T-helper 17 cell (primary cell): ENCODE data around the gene ERBB3. TPM values are rescaled to one million over a fixed set of nuclear protein-coding genes. Genes with fewer than 3 reads are reported as not detected.

ENCODE experiments used
- ATAC-seq: fragments of 150-1000 bp; cut with Tn5 transposase; 2 replicates; pipeline ENCODE4 v1.10.0; 2021; ENCODE audit warnings: mild to moderate bottlenecking, moderate library complexity
- DNase-seq, 3 donors: peaks; one replicate each; pipeline versions ENCODE4 v3.0.0 to v3.0.0-alpha.2; 2020 to 2021
- H3K9me3 ChIP-seq: one replicate; pipeline ENCODE4 v1.7.0; 2013; ENCODE audit warnings: low read length, mild to moderate bottlenecking; ENCODE audit not compliant: control insufficient read depth, poor library complexity, severe bottlenecking
- H3K27ac Mint-ChIP-seq: one replicate; pipeline ENCODE4 v1.8.0; 2022; ENCODE audit warnings: mild to moderate bottlenecking, moderate library complexity, mixed read lengths
- H3K27me3 Mint-ChIP-seq: one replicate; pipeline ENCODE4 v1.8.0; 2022; ENCODE audit warnings: mixed read lengths
- H3K36me3 Mint-ChIP-seq: one replicate; pipeline ENCODE4 v1.8.0; 2022; ENCODE audit warnings: low read depth, mixed read lengths
- H3K4me1 Mint-ChIP-seq: one replicate; pipeline ENCODE4 v1.8.0; 2022; ENCODE audit warnings: mild to moderate bottlenecking, mixed read lengths
- H3K4me3 Mint-ChIP-seq: one replicate; pipeline ENCODE4 v1.8.0; 2022; ENCODE audit warnings: mild to moderate bottlenecking, moderate library complexity, mixed read lengths
- total RNA-seq, 4 donors: library from RNA in 2 of 4; stranded (reverse) in 2 of 4; gene quantifications; one replicate each; pipeline ENCODE4 v1.2.3 and lab custom pipeline; 2022 to 2026

The ERBB3 gene
- total RNA-seq, 2 donors from 2014 or later, result 0.60 to 0.80 TPM

- Mint-ChIP-seq H3K27ac (no peak overlapping the region), H3K4me1 (peaks cover 5% of the 10 kb centered on the region), H3K27me3 (no peaks in the 10 kb centered on the region), H3K36me3 (no peaks in the 10 kb centered on the region), H3K4me3 (no peak overlapping the region)
- H3K9me3 ChIP-seq, result no peaks in the 10 kb centered on the region
- no peak for DNase-seq
- no peak for ATAC-seq
Observed at GRCh38 chr12:56084958-56085543, 5.1 kb downstream of the ERBB3 start.

DNA sequence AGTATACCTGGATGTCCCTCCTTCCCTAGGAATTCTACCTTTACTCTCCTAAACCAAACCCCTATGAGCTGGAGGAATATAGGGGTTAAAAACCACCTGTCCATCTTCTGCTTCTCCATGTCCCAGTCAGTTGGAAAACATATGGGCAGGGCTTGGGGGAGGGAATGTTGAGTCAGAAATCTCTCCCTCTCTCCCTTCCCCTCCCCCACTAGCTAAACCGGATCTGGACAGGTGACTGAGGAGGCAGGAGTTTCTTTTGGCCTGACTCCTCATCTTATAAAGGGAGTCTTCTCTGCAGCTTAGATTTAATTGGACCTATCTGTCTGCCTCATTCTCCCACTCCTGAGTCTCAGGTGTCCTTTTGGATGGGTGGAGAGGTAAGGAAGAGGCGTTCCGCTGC lies 6.1 kb downstream of the ERBB3 start:
- H3K27ac Mint-ChIP-seq, result no peak overlapping the region
- no peak for ATAC-seq
- peaks cover under 1% of the 10 kb centered on the region for H3K4me1 Mint-ChIP-seq
- no peaks in the 10 kb centered on the region for H3K27me3 Mint-ChIP-seq
- no peak for DNase-seq
- no peak overlapping the region for H3K4me3 Mint-ChIP-seq
- H3K36me3 Mint-ChIP-seq, result no peaks in the 10 kb centered on the region
- H3K9me3 ChIP-seq, result no peaks in the 10 kb centered on the region

DNA sequence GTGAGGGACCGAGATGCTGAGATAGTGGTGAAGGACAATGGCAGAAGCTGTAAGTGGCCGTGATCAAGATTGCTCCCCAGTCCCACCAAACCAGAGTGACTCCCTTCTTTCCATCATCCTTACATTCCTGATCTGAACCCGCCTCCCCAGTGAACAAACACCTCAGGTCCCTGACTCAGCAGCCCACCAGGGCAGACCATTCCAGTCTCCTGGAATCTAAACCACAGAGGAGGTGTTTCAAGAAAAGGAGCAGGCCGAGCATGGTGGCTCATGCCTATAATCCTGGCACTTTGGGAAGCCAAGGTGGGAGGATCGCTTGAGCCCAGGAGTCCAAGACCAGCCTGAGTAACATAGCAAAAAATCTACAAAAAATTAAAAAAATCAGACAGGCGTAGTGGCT lies 6.6 kb downstream of the ERBB3 start:
- DNase-seq (no peak), ATAC-seq (no peak)
- no peaks in the 10 kb centered on the region for H3K4me1 Mint-ChIP-seq
- no peaks in the 10 kb centered on the region for H3K27me3 Mint-ChIP-seq
- no peaks in the 10 kb centered on the region for H3K36me3 Mint-ChIP-seq
- no peaks in the 10 kb centered on the region for H3K9me3 ChIP-seq
- no peak overlapping the region for H3K27ac Mint-ChIP-seq
- H3K4me3 Mint-ChIP-seq, result no peak overlapping the region

DNA sequence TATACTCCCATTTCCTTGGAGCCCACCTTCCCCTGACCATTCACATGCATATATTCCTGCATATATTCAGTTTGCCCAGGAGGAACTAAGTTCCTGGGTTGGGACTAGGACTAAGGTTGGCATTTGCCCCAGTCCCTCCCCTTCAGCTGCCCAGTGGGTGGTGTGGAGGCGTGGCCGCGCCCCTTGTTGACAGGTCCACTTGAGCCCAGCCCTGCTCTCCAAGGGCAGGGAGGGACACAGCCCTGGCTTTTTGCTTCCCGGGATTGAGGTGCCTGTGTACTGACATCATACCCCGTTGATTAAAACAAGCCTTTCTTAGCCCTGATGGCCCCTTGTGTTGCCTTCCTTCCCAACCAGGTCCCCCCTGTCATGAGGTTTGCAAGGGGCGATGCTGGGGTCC lies 7.3 kb downstream of the ERBB3 start:
- Mint-ChIP-seq H3K36me3 (no peaks in the 10 kb centered on the region), H3K27ac (no peak overlapping the region), H3K4me3 (no peak overlapping the region), H3K27me3 (no peaks in the 10 kb centered on the region), H3K4me1 (no peaks in the 10 kb centered on the region)
- H3K9me3 ChIP-seq, result no peaks in the 10 kb centered on the region
- DNase-seq, result no peak
- no peak for ATAC-seq

GRCh38 chr12:56097738-56098137 lies 17.8 kb downstream of the ERBB3 start:
- Mint-ChIP-seq H3K4me3 (no peak overlapping the region), H3K27ac (no peak overlapping the region), H3K36me3 (peaks cover 2% of the 10 kb centered on the region), H3K27me3 (peaks cover 6% of the 10 kb centered on the region), H3K4me1 (peaks cover 25% of the 10 kb centered on the region)
- H3K9me3 ChIP-seq, result no peaks in the 10 kb centered on the region
- no peak for DNase-seq
- ATAC-seq, result no peak

GRCh38 chr12:56098592-56098991 lies 18.6 kb downstream of the ERBB3 start:
- ATAC-seq (no peak), DNase-seq (no peak)
- no peaks in the 10 kb centered on the region for H3K9me3 ChIP-seq
- no peak overlapping the region for H3K27ac Mint-ChIP-seq
- peaks cover 30% of the 10 kb centered on the region for H3K4me1 Mint-ChIP-seq
- H3K4me3 Mint-ChIP-seq, result no peak overlapping the region
- no peaks in the 10 kb centered on the region for H3K27me3 Mint-ChIP-seq
- H3K36me3 Mint-ChIP-seq, result no peaks in the 10 kb centered on the region

- H3K4me1 Mint-ChIP-seq, result peaks cover 40% of the 10 kb centered on the region
- no peak overlapping the region for H3K4me3 Mint-ChIP-seq
- no peak for ATAC-seq
- H3K27me3 Mint-ChIP-seq, result no peaks in the 10 kb centered on the region
- H3K36me3 Mint-ChIP-seq, result peaks cover 2% of the 10 kb centered on the region
- peak overlapping the region; percentile 94 for H3K27ac Mint-ChIP-seq
- no peak for DNase-seq
- no peaks in the 10 kb centered on the region for H3K9me3 ChIP-seq
Observed at GRCh38 chr12:56099787-56100186, 19.8 kb downstream of the ERBB3 start.

- ATAC-seq (no peak), DNase-seq (no peak)
- Mint-ChIP-seq H3K4me3 (no peak overlapping the region), H3K36me3 (peaks cover 2% of the 10 kb centered on the region), H3K27me3 (no peaks in the 10 kb centered on the region), H3K27ac (peak overlapping the region; percentile 94), H3K4me1 (peaks cover 45% of the 10 kb centered on the region)
- H3K9me3 ChIP-seq, result no peaks in the 10 kb centered on the region
Observed at GRCh38 chr12:56101045-56101444, 21.1 kb downstream of the ERBB3 start.

- no peaks in the 10 kb centered on the region for H3K9me3 ChIP-seq
- Mint-ChIP-seq H3K27me3 (no peaks in the 10 kb centered on the region), H3K36me3 (peaks cover 2% of the 10 kb centered on the region), H3K4me1 (peaks cover 54% of the 10 kb centered on the region), H3K4me3 (peak overlapping the region; percentile 100), H3K27ac (peak overlapping the region; percentile 99)
- no peak for DNase-seq
- ATAC-seq, result no peak
Observed at GRCh38 chr12:56102683-56103065, 22.7 kb downstream of the ERBB3 start.

DNA sequence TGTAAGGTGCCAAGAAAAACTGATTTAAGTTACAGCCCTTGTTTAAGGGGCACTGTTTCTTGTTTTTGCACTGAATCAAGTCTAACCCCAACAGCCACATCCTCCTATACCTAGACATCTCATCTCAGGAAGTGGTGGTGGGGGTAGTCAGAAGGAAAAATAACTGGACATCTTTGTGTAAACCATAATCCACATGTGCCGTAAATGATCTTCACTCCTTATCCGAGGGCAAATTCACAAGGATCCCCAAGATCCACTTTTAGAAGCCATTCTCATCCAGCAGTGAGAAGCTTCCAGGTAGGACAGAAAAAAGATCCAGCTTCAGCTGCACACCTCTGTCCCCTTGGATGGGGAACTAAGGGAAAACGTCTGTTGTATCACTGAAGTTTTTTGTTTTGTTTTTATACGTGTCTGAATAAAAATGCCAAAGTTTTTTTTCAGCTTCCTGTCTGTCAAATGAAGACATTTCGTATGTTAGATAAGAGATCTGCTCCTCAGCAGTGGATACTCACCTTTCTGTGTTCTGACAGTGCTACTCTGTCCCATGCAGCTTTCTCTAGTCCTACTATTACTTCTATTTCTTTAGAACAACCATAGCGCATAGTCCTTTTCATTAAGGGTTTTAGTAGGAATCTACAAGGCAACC lies 23.2 kb downstream of the ERBB3 start:
- ATAC-seq (peak; percentile 20), DNase-seq (no peak)
- no peaks in the 10 kb centered on the region for H3K9me3 ChIP-seq
- peak overlapping the region; percentile 99 for H3K27ac Mint-ChIP-seq
- peak overlapping the region; percentile 100 for H3K4me3 Mint-ChIP-seq
- H3K36me3 Mint-ChIP-seq, result peaks cover 2% of the 10 kb centered on the region
- peaks cover 52% of the 10 kb centered on the region for H3K4me1 Mint-ChIP-seq
- no peaks in the 10 kb centered on the region for H3K27me3 Mint-ChIP-seq

DNA sequence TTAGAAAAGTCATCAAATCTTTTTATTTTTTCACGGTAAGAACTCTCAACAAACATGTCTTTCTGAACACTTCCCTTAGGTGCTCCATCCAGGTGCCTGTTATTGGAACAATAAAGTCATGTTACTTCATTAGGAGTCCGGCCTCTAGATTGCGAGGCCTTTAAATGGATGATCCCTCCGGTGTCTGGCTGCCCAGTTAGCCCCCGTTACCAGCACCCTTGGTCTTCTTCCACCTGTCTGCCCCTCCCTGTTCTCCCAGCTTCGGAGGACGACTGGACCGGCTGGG lies 23.8 kb downstream of the ERBB3 start:
- peak; percentile 2 for ATAC-seq
- H3K27me3 Mint-ChIP-seq, result no peaks in the 10 kb centered on the region
- no peak for DNase-seq
- H3K4me1 Mint-ChIP-seq, result peaks cover 52% of the 10 kb centered on the region
- peak overlapping the region; percentile 100 for H3K4me3 Mint-ChIP-seq
- H3K36me3 Mint-ChIP-seq, result peaks cover 2% of the 10 kb centered on the region
- H3K27ac Mint-ChIP-seq, result peak overlapping the region; percentile 99
- no peaks in the 10 kb centered on the region for H3K9me3 ChIP-seq

DNA sequence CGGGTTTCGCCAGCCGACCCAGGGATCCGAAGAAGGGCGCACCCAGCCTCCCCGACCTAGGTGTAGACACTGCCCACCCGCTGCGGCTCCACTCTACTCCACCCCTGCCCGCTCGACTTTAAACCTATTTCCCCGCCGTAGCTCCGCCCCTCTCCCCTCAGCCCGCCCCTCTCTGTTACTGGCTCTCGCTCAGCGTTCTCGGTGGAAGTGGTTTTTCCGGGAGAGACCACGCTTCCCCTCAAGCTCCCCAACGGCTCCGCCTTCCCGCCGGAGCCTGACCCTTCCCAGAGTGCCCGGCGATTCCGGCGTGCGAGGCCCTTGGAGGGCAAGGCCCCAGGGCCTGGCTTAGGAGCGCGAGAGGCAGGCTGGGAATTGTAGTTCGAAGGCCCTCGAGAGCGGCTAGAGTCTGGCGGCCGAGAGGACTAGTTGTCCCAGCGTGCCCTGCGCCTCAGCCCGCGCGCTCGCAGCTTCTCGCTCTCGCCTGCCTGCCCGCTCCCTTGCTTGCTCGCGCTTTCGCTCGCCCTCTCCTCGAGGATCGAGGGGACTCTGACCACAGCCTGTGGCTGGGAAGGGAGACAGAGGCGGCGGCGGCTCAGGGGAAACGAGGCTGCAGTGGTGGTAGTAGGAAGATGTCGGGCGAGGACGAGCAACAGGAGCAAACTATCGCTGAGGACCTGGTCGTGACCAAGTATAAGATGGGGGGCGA lies 24.3 kb downstream of the ERBB3 start, which contains the start of gene PA2G4:
Gene PA2G4, plus strand, starts transcription at position 451 of the 706 bp plus-strand sequence. Its CDS starts 179 bp downstream, at position 630.
- Mint-ChIP-seq H3K4me3 (peak within 1 kb of the TSS; percentile 100), H3K27ac (peak within 1 kb of the TSS; percentile 99), H3K36me3 (peaks cover 2% of the 10 kb centered on the region), H3K27me3 (no peaks in the 10 kb centered on the region), H3K4me1 (peaks cover 52% of the 10 kb centered on the region)
- no peaks in the 10 kb centered on the region for H3K9me3 ChIP-seq
- peak; percentile 91 for ATAC-seq
- peak; percentile 82 to 87 (median 85) for DNase-seq

DNA sequence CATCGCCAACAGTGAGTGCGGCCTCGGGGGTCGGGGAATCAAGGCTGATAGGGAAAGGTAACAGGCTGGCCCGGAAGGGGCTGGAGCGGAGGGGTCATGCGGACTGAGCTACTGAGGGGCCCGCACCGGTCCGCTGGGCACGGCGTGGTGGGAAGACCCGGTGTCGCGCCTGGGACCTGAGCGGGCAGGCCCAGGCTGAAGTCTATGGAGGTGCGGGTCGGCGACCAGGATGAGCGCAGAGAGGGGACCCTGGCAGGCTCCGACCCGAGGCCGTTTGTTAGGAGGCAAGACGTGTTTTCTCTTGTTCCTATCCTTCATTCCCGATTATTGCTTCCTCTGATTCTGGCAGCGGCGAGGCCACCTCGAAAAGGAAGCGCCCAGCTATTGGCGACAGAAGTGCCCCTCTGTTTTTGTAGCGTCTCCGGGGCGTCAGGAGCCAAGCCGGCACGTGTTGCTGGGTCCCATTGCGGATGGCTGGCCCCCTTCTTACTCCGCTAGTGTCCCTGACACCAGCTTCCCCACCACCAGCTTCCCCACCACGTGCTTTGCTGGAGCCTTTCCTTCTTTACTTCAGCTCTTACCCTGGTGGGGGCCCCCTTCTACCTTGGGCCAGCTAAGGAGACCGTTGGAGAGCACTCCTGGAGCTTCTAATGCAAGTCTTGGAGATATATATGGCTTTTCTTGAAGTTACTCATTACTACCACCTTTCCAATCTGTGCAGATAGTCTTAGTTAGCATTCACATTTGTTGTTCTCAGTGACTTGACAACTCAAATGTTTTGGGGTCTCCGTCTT lies 25.0 kb downstream of the ERBB3 start:
- peak overlapping the region; percentile 99 for H3K27ac Mint-ChIP-seq
- peaks cover 49% of the 10 kb centered on the region for H3K4me1 Mint-ChIP-seq

More for the DNA sequence above, 25.0 kb downstream of the ERBB3 start:
- peak; percentile 2 for ATAC-seq
- H3K27me3 Mint-ChIP-seq, result no peaks in the 10 kb centered on the region
- no peaks in the 10 kb centered on the region for H3K9me3 ChIP-seq
- peak in 2 of 3 donors; percentile 12 to 16 for DNase-seq
- H3K36me3 Mint-ChIP-seq, result peaks cover 2% of the 10 kb centered on the region
- H3K4me3 Mint-ChIP-seq, result peak overlapping the region; percentile 100
